BE2C (cell line): ENCODE data around the gene XRCC1.

Experiments used
- DNase-seq: peaks from one replicate; pipeline ENCODE4 v3.0.0-alpha.2; 2020
- H3K27me3 ChIP-seq: fragments of 250-450 bp; sonication (Bioruptor Pico); 2 replicates; pipeline ENCODE4 v1.5.1; 2020; ENCODE audit warnings: mild to moderate bottlenecking
- H3K36me3 ChIP-seq: fragments of 250-450 bp; sonication (Bioruptor Pico); 2 replicates; pipeline ENCODE4 v1.5.1; 2020; ENCODE audit warnings: mild to moderate bottlenecking
- H3K4me1 ChIP-seq: fragments of 250-450 bp; sonication (Bioruptor Pico); 2 replicates; pipeline ENCODE4 v1.5.1; 2020
- H3K4me3 ChIP-seq: 2 replicates; pipeline ENCODE4 v1.5.1; 2011; ENCODE audit warnings: low read depth, low read length
- H3K9me3 ChIP-seq: fragments of 250-450 bp; sonication (Bioruptor Pico); 2 replicates; pipeline ENCODE4 v1.5.1; 2020
- TF ChIP-seq, protein P1 (sequence below): IDR thresholded peaks from 2 replicates; pipeline ENCODE4 v1.5.1; 2012; ENCODE audit warnings: mild to moderate bottlenecking, low read depth, low read length

XRCC1 gene

DNA sequence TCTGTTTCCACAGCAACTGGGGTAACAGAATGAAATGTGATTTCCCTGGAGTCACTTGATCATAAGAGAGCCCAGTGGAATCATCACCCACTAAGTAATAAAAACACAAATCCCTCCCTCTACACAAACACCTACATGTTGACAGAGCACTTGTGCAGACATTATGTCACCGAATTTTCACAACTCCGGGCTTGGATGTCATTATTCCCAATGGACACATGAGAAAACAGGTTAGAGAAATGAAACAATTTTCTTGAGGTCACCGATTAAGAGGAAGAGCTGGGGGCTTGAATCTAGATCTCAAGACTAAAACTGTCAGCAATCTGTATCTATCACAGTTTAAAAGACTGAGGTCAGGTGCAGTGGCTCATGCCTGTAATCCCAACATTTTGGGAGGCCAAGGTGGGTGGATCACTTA lies 3.1 kb downstream of the XRCC1 start:
- TF ChIP-seq, protein P1, sequence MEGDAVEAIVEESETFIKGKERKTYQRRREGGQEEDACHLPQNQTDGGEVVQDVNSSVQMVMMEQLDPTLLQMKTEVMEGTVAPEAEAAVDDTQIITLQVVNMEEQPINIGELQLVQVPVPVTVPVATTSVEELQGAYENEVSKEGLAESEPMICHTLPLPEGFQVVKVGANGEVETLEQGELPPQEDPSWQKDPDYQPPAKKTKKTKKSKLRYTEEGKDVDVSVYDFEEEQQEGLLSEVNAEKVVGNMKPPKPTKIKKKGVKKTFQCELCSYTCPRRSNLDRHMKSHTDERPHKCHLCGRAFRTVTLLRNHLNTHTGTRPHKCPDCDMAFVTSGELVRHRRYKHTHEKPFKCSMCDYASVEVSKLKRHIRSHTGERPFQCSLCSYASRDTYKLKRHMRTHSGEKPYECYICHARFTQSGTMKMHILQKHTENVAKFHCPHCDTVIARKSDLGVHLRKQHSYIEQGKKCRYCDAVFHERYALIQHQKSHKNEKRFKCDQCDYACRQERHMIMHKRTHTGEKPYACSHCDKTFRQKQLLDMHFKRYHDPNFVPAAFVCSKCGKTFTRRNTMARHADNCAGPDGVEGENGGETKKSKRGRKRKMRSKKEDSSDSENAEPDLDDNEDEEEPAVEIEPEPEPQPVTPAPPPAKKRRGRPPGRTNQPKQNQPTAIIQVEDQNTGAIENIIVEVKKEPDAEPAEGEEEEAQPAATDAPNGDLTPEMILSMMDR, result no peak
- no peak for DNase-seq
- Histone ChIP-seq H3K9me3 (no peaks in the 10 kb centered on the region), H3K4me1 (no peaks in the 10 kb centered on the region), H3K4me3 (no peak overlapping the region), H3K27me3 (no peaks in the 10 kb centered on the region), H3K36me3 (no peaks in the 10 kb centered on the region)

- Histone ChIP-seq H3K27me3 (no peaks in the 10 kb centered on the region), H3K9me3 (no peaks in the 10 kb centered on the region), H3K4me1 (no peaks in the 10 kb centered on the region), H3K4me3 (no peak overlapping the region), H3K36me3 (no peaks in the 10 kb centered on the region)
- DNase-seq, result no peak
- TF ChIP-seq, protein P1, result no peak
These were observed 5.0 kb downstream of the XRCC1 start for GRCh38 chr19:43570174-43570791.

DNA sequence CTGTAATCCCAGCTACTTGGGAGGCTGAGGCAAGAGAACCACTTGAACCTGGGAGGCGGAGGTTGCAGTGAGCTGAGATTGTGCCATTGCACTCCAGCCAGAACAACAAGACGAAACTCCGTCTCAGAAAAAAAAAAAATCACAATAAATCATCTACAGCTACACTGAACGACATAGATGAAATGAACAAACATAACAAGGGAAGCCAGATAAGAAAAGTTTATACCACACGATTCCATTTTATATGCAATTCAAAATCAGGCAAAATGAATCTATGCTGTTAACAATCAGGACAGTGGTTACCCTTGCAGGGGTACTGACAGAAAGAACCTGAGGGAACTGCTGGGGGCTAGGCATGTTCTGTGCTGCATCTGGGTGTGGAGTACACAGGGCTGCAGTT lies 5.7 kb downstream of the XRCC1 start:
- TF ChIP-seq, protein P1, result no peak
- H3K36me3 ChIP-seq, result no peaks in the 10 kb centered on the region
- no peak for DNase-seq

GRCh38 chr19:43564800-43565199 lies 10.5 kb downstream of the XRCC1 start:
- no peaks in the 10 kb centered on the region for H3K27me3 ChIP-seq
- H3K4me1 ChIP-seq, result no peaks in the 10 kb centered on the region
- H3K36me3 ChIP-seq, result no peaks in the 10 kb centered on the region
- no peaks in the 10 kb centered on the region for H3K9me3 ChIP-seq
- TF ChIP-seq, protein P1, result no peak
- H3K4me3 ChIP-seq, result no peak overlapping the region
- no peak for DNase-seq

More for the DNA sequence above, 5.7 kb downstream of the XRCC1 start:
- H3K4me3 ChIP-seq, result no peak overlapping the region
- H3K9me3 ChIP-seq, result no peaks in the 10 kb centered on the region
- H3K27me3 ChIP-seq, result no peaks in the 10 kb centered on the region
- no peaks in the 10 kb centered on the region for H3K4me1 ChIP-seq

DNA sequence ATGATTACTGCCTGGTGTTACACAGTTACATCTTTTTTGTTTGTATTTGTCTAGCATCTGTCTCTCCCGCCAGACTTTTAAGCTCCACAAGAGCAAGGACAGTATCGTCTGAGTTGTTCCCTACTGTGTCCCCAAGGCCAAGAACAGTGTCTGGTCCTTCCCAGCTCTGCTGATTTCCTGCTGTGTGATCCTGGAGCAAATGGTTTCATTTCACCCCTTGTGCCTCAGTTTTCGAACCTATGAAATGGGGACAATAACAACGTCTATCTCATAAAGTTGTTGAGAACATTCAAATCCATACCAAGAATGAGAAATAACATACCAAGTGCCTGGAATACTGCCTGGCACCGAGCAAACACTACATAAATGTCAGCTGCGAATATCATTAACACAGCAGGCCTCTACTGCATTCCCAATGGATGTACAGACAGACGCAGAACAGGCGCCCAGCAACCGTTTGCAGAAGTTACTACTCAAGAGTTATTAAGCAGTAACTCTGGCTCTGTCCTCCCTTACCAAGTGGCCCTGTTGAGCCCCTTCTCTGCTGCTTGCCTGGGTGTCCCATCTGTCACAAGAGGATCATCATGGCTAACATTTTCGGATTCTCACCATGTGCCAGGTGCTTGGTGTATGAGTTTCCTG lies 11.4 kb downstream of the XRCC1 start:
- DNase-seq, result no peak
- Histone ChIP-seq H3K27me3 (no peaks in the 10 kb centered on the region), H3K4me3 (no peak overlapping the region), H3K9me3 (no peaks in the 10 kb centered on the region), H3K36me3 (no peaks in the 10 kb centered on the region), H3K4me1 (no peaks in the 10 kb centered on the region)
- TF ChIP-seq, protein P1, result no peak

DNA sequence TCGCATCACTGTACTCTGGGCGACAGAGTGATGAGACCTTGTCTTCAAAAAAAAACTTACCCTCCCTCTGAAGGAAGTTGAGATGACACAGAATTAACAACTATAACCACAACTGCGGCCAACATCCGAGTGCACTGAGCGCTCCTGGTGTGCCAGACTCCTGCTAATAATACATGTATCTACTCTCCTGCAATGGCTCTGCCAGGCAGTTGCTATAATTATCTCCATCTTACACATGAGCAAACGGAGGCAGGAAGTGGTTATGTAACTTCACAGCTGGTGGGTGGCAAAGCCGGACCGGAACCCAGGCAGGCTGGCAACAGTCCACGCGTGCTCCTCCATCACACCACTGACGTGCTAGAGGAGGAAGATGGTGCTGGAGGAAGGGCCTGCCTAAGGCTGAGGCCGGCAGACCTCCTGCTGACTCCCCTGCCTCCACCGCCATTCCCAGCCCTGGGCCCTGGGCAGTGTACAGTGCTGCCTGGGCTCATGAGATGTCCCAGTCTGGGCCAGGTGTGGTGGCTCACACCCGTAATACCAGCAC lies 12.6 kb downstream of the XRCC1 start:
- Histone ChIP-seq H3K27me3 (no peaks in the 10 kb centered on the region), H3K9me3 (no peaks in the 10 kb centered on the region), H3K4me1 (no peaks in the 10 kb centered on the region), H3K36me3 (no peaks in the 10 kb centered on the region), H3K4me3 (no peak overlapping the region)
- TF ChIP-seq, protein P1, result no peak
- DNase-seq, result no peak
